Adipocyte (in vitro differentiated cells): ENCODE measurements around the gene ATP6V0C.
"Not testable (repeated sequence)": the region's sequence is repeated elsewhere in the genome, so short reads cannot be mapped to it uniquely, and the experiment has no call there.

Experiments
- DNase-seq: peaks from one replicate; pipeline ENCODE4 v3.0.0-alpha.2; 2015; ENCODE audit warnings: low read depth
- H3K27me3 ChIP-seq: replicated peaks from 2 replicates; pipeline ENCODE4 v1.7.0; 2013; ENCODE audit warnings: mild to moderate bottlenecking, low read length, moderate library complexity; ENCODE audit not compliant: control insufficient read depth, insufficient read depth
- H3K36me3 ChIP-seq: 2 replicates; pipeline ENCODE4 v1.7.0; 2013; ENCODE audit warnings: low read length, mild to moderate bottlenecking, moderate library complexity; ENCODE audit not compliant: control insufficient read depth, insufficient read depth, severe bottlenecking
- H3K4me1 ChIP-seq: 2 replicates; pipeline ENCODE4 v1.7.0; 2013; ENCODE audit warnings: mild to moderate bottlenecking, low read length, moderate library complexity; ENCODE audit not compliant: control insufficient read depth, insufficient read depth
- H3K4me3 ChIP-seq: 2 replicates; pipeline ENCODE4 v1.7.0; 2013; ENCODE audit warnings: mild to moderate bottlenecking, low read length, moderate library complexity
- H3K9ac ChIP-seq: 2 replicates; pipeline ENCODE4 v1.7.0; 2013; ENCODE audit warnings: mild to moderate bottlenecking, low read length, moderate library complexity
- H3K9me3 ChIP-seq: 2 replicates; pipeline ENCODE4 v1.7.0; 2013; ENCODE audit warnings: mild to moderate bottlenecking, low read length, moderate library complexity; ENCODE audit not compliant: control insufficient read depth

Gene ATP6V0C

GRCh38 chr16:2476741-2477140 is 37.0 kb upstream of the ATP6V0C start:
- Histone ChIP-seq H3K4me3 (no peak overlapping the region), H3K36me3 (no peaks in the 10 kb centered on the region), H3K9ac (no peak overlapping the region), H3K4me1 (peaks cover 7% of the 10 kb centered on the region), H3K27me3 (no peaks in the 10 kb centered on the region), H3K9me3 (no peaks in the 10 kb centered on the region)
- DNase-seq = no peak

- no peaks in the 10 kb centered on the region for H3K9me3 ChIP-seq
- no peak overlapping the region for H3K9ac ChIP-seq
- H3K27me3 ChIP-seq = no peaks in the 10 kb centered on the region
- no peaks in the 10 kb centered on the region for H3K36me3 ChIP-seq
- DNase-seq = no peak
- H3K4me3 ChIP-seq = no peak overlapping the region
- peaks cover 7% of the 10 kb centered on the region for H3K4me1 ChIP-seq
Observed at GRCh38 chr16:2477327-2477726, 36.4 kb upstream of the ATP6V0C start.

- Histone ChIP-seq H3K9me3 (no peaks in the 10 kb centered on the region), H3K4me3 (no peak overlapping the region), H3K36me3 (no peaks in the 10 kb centered on the region), H3K9ac (no peak overlapping the region), H3K4me1 (peaks cover 16% of the 10 kb centered on the region), H3K27me3 (no peaks in the 10 kb centered on the region)
- DNase-seq = no peak
Observed at GRCh38 chr16:2478279-2478678, 35.5 kb upstream of the ATP6V0C start.

DNA sequence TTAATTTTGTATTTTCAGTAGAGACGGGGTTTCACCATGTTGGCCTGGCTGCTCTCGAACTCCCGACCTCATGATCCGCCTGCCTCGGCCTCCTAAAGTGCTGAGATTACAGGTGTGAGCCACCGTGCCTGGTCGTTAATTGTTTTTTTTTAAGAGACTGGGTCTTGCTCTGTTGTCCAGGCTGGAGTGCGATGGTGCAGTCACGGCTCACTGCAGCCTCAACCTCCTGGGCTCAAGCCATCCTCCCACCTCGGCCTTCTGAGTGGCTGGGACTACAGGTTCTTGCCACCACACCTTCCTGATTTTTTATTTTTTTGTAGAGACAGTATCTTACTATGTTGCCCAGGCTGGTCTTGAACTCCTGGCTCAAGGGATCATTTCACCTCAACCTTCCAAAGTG is 33.8 kb upstream of the ATP6V0C start:
- DNase-seq, H3K27me3 ChIP-seq, H3K36me3 ChIP-seq, H3K9ac ChIP-seq, H3K9me3 ChIP-seq, H3K4me3 ChIP-seq: not testable (repeated sequence)
- H3K4me1 ChIP-seq = peaks cover 25% of the 10 kb centered on the region

- no peak for DNase-seq
- Histone ChIP-seq H3K27me3 (no peaks in the 10 kb centered on the region), H3K9me3 (no peaks in the 10 kb centered on the region), H3K36me3 (no peaks in the 10 kb centered on the region), H3K9ac (no peak overlapping the region), H3K4me1 (peaks cover 25% of the 10 kb centered on the region), H3K4me3 (no peak overlapping the region)
Observed at GRCh38 chr16:2480948-2481347, 32.8 kb upstream of the ATP6V0C start.

DNA sequence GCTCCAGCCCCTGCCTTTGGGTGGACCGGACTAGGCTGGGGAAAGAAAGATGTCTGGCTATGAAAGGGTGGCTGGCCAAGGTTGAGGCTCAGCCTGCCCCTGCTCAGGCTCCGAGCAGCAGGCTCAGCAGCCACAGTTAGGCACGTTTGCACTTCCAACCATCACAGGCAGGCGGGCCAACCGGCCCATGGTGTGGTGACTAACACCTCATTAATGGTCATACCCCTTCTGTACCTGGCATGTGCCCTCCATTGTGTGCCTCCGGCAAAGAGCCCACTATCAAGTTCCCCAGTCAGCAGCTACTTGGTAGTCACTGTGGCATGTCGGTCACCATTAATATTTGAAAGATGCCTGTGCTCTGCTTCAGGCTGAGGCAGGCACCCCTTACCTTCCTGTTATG is 32.1 kb upstream of the ATP6V0C start:
- Histone ChIP-seq H3K4me3 (no peak overlapping the region), H3K27me3 (no peaks in the 10 kb centered on the region), H3K9me3 (no peaks in the 10 kb centered on the region), H3K36me3 (no peaks in the 10 kb centered on the region), H3K9ac (no peak overlapping the region), H3K4me1 (peaks cover 22% of the 10 kb centered on the region)
- no peak for DNase-seq

- Histone ChIP-seq H3K4me1 (peaks cover 22% of the 10 kb centered on the region), H3K36me3 (no peaks in the 10 kb centered on the region), H3K27me3 (no peaks in the 10 kb centered on the region), H3K9me3 (no peaks in the 10 kb centered on the region), H3K9ac (peak overlapping the region; percentile 76), H3K4me3 (no peak overlapping the region)
- no peak for DNase-seq
Observed at GRCh38 chr16:2482249-2482648, 31.5 kb upstream of the ATP6V0C start.

DNA sequence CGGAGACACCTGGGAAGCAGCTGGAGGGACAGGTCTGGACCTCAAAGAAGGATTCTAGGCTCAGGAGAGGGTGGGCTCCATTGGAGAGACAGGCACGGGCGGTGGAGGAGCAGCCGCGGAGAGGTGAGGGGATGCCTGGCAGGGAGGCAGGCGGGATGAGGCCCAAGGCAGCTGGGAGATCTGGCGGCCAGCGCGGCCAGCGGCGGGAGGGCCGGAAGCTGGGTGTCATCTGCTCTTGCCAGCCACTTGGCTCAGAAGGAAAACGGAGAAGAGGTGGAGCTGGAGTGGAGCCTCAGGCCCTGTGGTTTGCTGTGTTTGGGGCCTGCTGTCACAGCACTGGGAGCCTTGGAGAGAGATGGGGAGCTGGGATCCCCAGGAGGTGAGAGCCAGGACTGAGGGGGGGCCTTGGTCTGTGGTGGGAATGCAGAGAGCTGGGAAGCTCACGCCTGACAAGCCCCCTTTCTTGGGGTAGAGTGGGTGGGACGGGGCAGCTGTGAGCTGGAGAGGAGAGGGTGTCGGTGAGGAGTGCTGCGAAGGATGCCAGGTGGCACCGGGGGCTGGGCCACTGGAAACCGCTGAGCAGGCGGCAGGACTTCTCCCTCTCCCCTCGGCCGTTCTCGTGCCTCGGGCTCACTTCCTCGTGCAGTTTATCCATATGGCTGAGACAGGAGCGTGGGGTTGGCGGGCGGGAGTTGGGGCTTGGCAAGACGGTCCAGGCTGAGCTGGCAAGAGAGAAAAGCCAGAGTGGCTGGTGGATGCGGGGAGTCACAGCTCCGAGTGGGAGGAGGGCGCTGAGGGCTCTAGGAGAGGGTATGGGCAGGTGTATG is 30.8 kb upstream of the ATP6V0C start:
- H3K36me3 ChIP-seq = no peaks in the 10 kb centered on the region
- no peaks in the 10 kb centered on the region for H3K9me3 ChIP-seq
- H3K27me3 ChIP-seq = no peaks in the 10 kb centered on the region
- H3K9ac ChIP-seq = peak overlapping the region; percentile 76
- H3K4me3 ChIP-seq = peak overlapping the region; percentile 58
- DNase-seq = peak; percentile 48
- H3K4me1 ChIP-seq = peaks cover 22% of the 10 kb centered on the region

DNA sequence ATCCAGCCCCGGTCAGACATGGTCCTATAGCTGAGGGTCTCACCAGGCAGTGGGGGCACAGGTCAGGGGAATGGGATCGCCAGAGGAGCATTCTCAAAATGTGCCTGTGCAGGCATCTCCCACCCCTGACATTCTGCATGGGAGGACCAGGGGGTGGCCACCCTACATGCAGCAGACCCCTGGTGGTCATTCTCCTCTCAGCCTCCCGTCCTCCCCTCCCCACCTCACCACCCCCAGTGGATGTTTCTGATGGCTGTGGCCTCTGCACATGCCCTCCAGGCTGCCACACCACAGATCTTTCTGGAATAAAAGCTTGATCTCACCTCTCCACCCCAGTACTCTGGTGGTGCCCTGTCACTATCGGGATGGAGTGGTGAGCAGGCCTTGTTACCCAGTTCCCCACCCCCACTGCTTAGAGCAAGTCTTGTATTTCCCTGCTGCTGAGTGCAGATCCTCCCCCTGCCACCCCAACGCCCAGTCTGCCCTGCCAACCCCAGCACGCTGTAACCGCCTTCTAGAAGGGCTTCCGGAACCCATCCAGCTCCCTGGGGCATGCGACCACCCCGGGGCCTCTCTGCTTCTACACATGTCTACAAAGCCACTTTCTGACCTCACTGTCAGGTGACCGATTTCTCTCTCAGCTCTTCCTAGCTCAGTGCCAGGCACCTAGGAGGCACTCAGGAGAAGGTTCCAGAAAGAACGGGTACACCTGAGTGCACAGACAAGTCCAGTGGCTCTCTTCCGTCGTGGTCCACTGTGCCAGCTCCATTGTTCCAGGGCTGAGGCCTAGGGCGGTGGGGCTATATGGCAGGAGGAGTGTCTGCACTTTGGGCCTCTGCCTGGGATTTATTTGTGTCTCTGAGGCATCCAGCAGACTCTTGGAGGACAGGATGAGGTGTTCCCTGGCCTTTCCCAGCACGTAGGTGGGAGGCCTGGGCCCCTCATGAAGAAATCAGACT is 29.5 kb upstream of the ATP6V0C start:
- H3K9me3 ChIP-seq = no peaks in the 10 kb centered on the region
- H3K36me3 ChIP-seq = no peaks in the 10 kb centered on the region
- H3K4me3 ChIP-seq = no peak overlapping the region
- peaks cover 22% of the 10 kb centered on the region for H3K4me1 ChIP-seq
- peak overlapping the region; percentile 76 for H3K9ac ChIP-seq
- no peaks in the 10 kb centered on the region for H3K27me3 ChIP-seq
- DNase-seq = no peak

- Histone ChIP-seq H3K9me3 (no peaks in the 10 kb centered on the region), H3K4me1 (peaks cover 22% of the 10 kb centered on the region), H3K4me3 (no peak overlapping the region), H3K36me3 (no peaks in the 10 kb centered on the region), H3K27me3 (no peaks in the 10 kb centered on the region), H3K9ac (no peak overlapping the region)
- no peak for DNase-seq
Observed at GRCh38 chr16:2484898-2485508, 28.7 kb upstream of the ATP6V0C start.
